CD4-positive, alpha-beta T cell (primary cell): ENCODE results near the gene NPAS3. TPM values are rescaled to one million over a fixed set of nuclear protein-coding genes. Genes with fewer than 3 reads are reported as not detected.

ENCODE experiments used
- ATAC-seq: fragments of 200-7000 bp; cut with Tn5 transposase; one replicate; pipeline ENCODE4 v1.10.0; 2022; ENCODE audit warnings: mild to moderate bottlenecking; ENCODE audit not compliant: poor library complexity
- CTCF ChIA-PET: fragments of 350-600 bp; sonication (Branson Sonifier 250); formaldehyde crosslinking; loops from one replicate; lab custom pipeline; 2021; ENCODE audit warnings: antibody characterized with exemption, inconsistent platforms; lab: Charles Lee
- POLR2A ChIA-PET: fragments of 350-600 bp; sonication (Branson Sonifier 250); formaldehyde crosslinking; loops from one replicate; lab custom pipeline; 2021; ENCODE audit warnings: antibody characterized with exemption, inconsistent platforms; lab: Charles Lee
- DNase-seq, 14 experiments: peaks; one replicate each; pipeline ENCODE4 v3.0.0-alpha.2; 2013 to 2020; ENCODE audit warnings: mixed read lengths in 2 of 14
- H3K27ac ChIP-seq, 2 donors: one replicate each; pipeline versions ENCODE4 v1.5.1 to v1.7.0; 2013; ENCODE audit warnings: low read length in 2 of 2, low read depth in 1 of 2, mild to moderate bottlenecking in 1 of 2
- H3K27me3 ChIP-seq, 2 experiments: 1 replicate in 1 of 2; 2 replicates in 1 of 2; pipeline versions ENCODE4 v1.6.1 to v1.7.0; 2013; ENCODE audit warnings: low read length in 2 of 2, control low read depth in 1 of 2, mild to moderate bottlenecking in 1 of 2, moderate library complexity in 1 of 2; ENCODE audit not compliant: insufficient read depth in 2 of 2, control insufficient read depth in 1 of 2
- H3K36me3 ChIP-seq: one replicate; pipeline ENCODE4 v1.6.1; 2013; ENCODE audit warnings: low read length, control low read depth; ENCODE audit not compliant: insufficient read depth
- H3K4me1 ChIP-seq: one replicate; pipeline ENCODE4 v1.6.1; 2013; ENCODE audit warnings: low read length, control low read depth; ENCODE audit not compliant: insufficient read depth
- H3K4me3 ChIP-seq: one replicate; pipeline ENCODE4 v1.5.1; 2013; ENCODE audit warnings: mild to moderate bottlenecking, low read length, moderate library complexity
- H3K9me3 ChIP-seq, 2 experiments: 1 replicate in 1 of 2; 2 replicates in 1 of 2; pipeline versions ENCODE4 v1.6.1 to v1.7.0; 2013; ENCODE audit warnings: low read length in 2 of 2, mild to moderate bottlenecking in 2 of 2, control low read depth in 1 of 2, moderate library complexity in 1 of 2; ENCODE audit not compliant: control insufficient read depth in 1 of 2, insufficient read depth in 1 of 2
- H3K27ac Mint-ChIP-seq: one replicate; pipeline ENCODE4 v1.8.0; 2020; ENCODE audit warnings: mixed read lengths
- H3K27me3 Mint-ChIP-seq: one replicate; pipeline ENCODE4 v1.8.0; 2021; ENCODE audit warnings: mixed read lengths
- H3K36me3 Mint-ChIP-seq: one replicate; pipeline ENCODE4 v1.8.0; 2021; ENCODE audit warnings: low read depth, mixed read lengths
- H3K4me1 Mint-ChIP-seq: one replicate; pipeline ENCODE4 v1.8.0; 2021; ENCODE audit warnings: low read depth, mixed read lengths
- H3K4me3 Mint-ChIP-seq: one replicate; pipeline ENCODE4 v1.8.0; 2020; ENCODE audit warnings: mild to moderate bottlenecking, mixed read lengths
- H3K9me3 Mint-ChIP-seq: one replicate; pipeline ENCODE4 v1.8.0; 2020; ENCODE audit warnings: mixed read lengths
- CTCF ChIP-seq: fragments of 200-600 bp; IDR thresholded peaks from one replicate; pipeline ENCODE4 v1.8.0; 2022; ENCODE audit warnings: antibody characterized with exemption, mild to moderate bottlenecking
- intact Hi-C, 2 experiments: fragments of 100-400 bp; cut with DNase I in 1 of 2; cut with micrococcal nuclease in 1 of 2; formaldehyde crosslinking; loops; one replicate each; pipeline versions ENCODE4 v1.15.1 to v1.9.0; 2023 to 2025; cut with DNase I, micrococcal nuclease
- total RNA-seq, 174 experiments: library from RNA in 2 of 174; stranded (reverse) in 2 of 174; gene quantifications; one replicate each; pipeline ENCODE4 v1.2.3 and lab custom pipeline; 2021 to 2026

The NPAS3 gene
- total RNA-seq, 2 experiments from 2014 or later = not detected

- intact Hi-C loops = no loop called here
- Histone ChIP-seq H3K27me3 (peaks cover 0 to 2% of the 10 kb centered on the region in 2 experiments), H3K4me3 (no peak overlapping the region), H3K27ac (no peak overlapping the region), H3K36me3 (no peaks in the 10 kb centered on the region), H3K9me3 (no peaks in the 10 kb centered on the region), H3K4me1 (no peaks in the 10 kb centered on the region)
- ATAC-seq (no peak), DNase-seq (no peak)
- POLR2A ChIA-PET = no interaction called here
- no peaks in the 10 kb centered on the region for H3K27me3 Mint-ChIP-seq
- H3K36me3 Mint-ChIP-seq = no peaks in the 10 kb centered on the region
- CTCF ChIA-PET = no interaction called here
- no peak overlapping the region for H3K4me3 Mint-ChIP-seq
- no peak overlapping the region for H3K27ac Mint-ChIP-seq
- no peaks in the 10 kb centered on the region for H3K9me3 Mint-ChIP-seq
- H3K4me1 Mint-ChIP-seq = no peaks in the 10 kb centered on the region
- TF ChIP-seq CTCF = no peak
Measured at GRCh38 chr14:33590891-33591630, 652.4 kb downstream of the NPAS3 start.

GRCh38 chr14:33592297-33592696 is 653.6 kb downstream of the NPAS3 start:
- CTCF ChIA-PET = no interaction called here
- no peaks in the 10 kb centered on the region for H3K9me3 Mint-ChIP-seq

GRCh38 chr14:33596211-33597080 is 657.8 kb downstream of the NPAS3 start:
- Mint-ChIP-seq H3K36me3 (no peaks in the 10 kb centered on the region), H3K27me3 (peaks cover 7% of the 10 kb centered on the region), H3K9me3 (no peaks in the 10 kb centered on the region), H3K4me1 (no peaks in the 10 kb centered on the region), H3K4me3 (no peak overlapping the region), H3K27ac (no peak overlapping the region)
- intact Hi-C loops = no loop called here
- Histone ChIP-seq H3K36me3 (no peaks in the 10 kb centered on the region), H3K9me3 (no peaks in the 10 kb centered on the region), H3K4me1 (no peaks in the 10 kb centered on the region), H3K27ac (no peak overlapping the region), H3K4me3 (no peak overlapping the region), H3K27me3 (no peaks in the 10 kb centered on the region)
- ChIA-PET POLR2A (no interaction called here), CTCF (no interaction called here)
- no peak for TF ChIP-seq CTCF
- DNase-seq = no peak
- no peak for ATAC-seq

More at GRCh38 chr14:33592297-33592696, 653.6 kb downstream of the NPAS3 start:
- Mint-ChIP-seq H3K4me3 (no peak overlapping the region), H3K27me3 (no peaks in the 10 kb centered on the region), H3K4me1 (no peaks in the 10 kb centered on the region), H3K27ac (no peak overlapping the region), H3K36me3 (no peaks in the 10 kb centered on the region)
- no peak for TF ChIP-seq CTCF
- Histone ChIP-seq H3K27me3 (peaks cover 0 to 2% of the 10 kb centered on the region in 2 experiments), H3K4me3 (no peak overlapping the region), H3K36me3 (no peaks in the 10 kb centered on the region), H3K4me1 (no peaks in the 10 kb centered on the region), H3K27ac (no peak overlapping the region), H3K9me3 (no peaks in the 10 kb centered on the region)
- POLR2A ChIA-PET = no interaction called here
- ATAC-seq (no peak), DNase-seq (no peak)
- intact Hi-C loops = no loop called here
